Natural killer cell (primary cell): ENCODE measurements around the gene KRTAP5-1. TPM values are rescaled to one million over a fixed set of nuclear protein-coding genes. Genes with fewer than 3 reads are reported as not detected.

Experiments used
- ATAC-seq, 3 donors: fragments of 150-1000 bp in 2 of 3; fragments of 200-7000 bp in 1 of 3; cut with Tn5 transposase; 1 replicate in 1 of 3; 2 replicates in 2 of 3; pipeline ENCODE4 v1.10.0; 2021; ENCODE audit warnings: mild to moderate bottlenecking in 2 of 3, moderate library complexity in 2 of 3
- DNase-seq, 2 donors: peaks; one replicate each; pipeline versions ENCODE4 v3.0.0 to v3.0.0-alpha.2; 2013 to 2021; ENCODE audit warnings: mixed read lengths in 1 of 2
- H3K27ac ChIP-seq: one replicate; pipeline ENCODE4 v1.5.1; 2013; ENCODE audit warnings: mild to moderate bottlenecking, low read length
- H3K27me3 ChIP-seq: one replicate; pipeline ENCODE4 v1.6.1; 2013; ENCODE audit warnings: low read length; ENCODE audit not compliant: control insufficient read depth, insufficient read depth
- H3K36me3 ChIP-seq: one replicate; pipeline ENCODE4 v1.6.1; 2013; ENCODE audit warnings: low read length; ENCODE audit not compliant: control insufficient read depth, insufficient read depth
- H3K4me1 ChIP-seq: one replicate; pipeline ENCODE4 v1.6.1; 2013; ENCODE audit warnings: low read length; ENCODE audit not compliant: control insufficient read depth, insufficient read depth
- H3K4me3 ChIP-seq: one replicate; pipeline ENCODE4 v1.5.1; 2013; ENCODE audit warnings: low read length
- H3K9me3 ChIP-seq: one replicate; pipeline ENCODE4 v1.6.1; 2013; ENCODE audit warnings: low read length; ENCODE audit not compliant: control insufficient read depth, insufficient read depth
- H3K27ac Mint-ChIP-seq, 2 donors: one replicate each; pipeline ENCODE4 v1.8.0; 2022; ENCODE audit warnings: mild to moderate bottlenecking in 2 of 2, mixed read lengths in 2 of 2, moderate library complexity in 1 of 2
- H3K27me3 Mint-ChIP-seq, 2 donors: one replicate each; pipeline ENCODE4 v1.8.0; 2022; ENCODE audit warnings: low read depth in 2 of 2, mixed read lengths in 2 of 2
- H3K36me3 Mint-ChIP-seq: one replicate; pipeline ENCODE4 v1.8.0; 2022; ENCODE audit warnings: mixed read lengths
- H3K4me1 Mint-ChIP-seq, 2 donors: one replicate each; pipeline ENCODE4 v1.8.0; 2022; ENCODE audit warnings: mixed read lengths in 2 of 2
- H3K4me3 Mint-ChIP-seq: one replicate; pipeline ENCODE4 v1.8.0; 2022; ENCODE audit warnings: mild to moderate bottlenecking, moderate library complexity, mixed read lengths
- H3K9me3 Mint-ChIP-seq, 2 donors: one replicate each; pipeline ENCODE4 v1.8.0; 2022; ENCODE audit warnings: mixed read lengths in 2 of 2
- WGBS: methylation state at CpG from one replicate; pipeline ENCODE4 v1.1.7; 2013; ENCODE audit warnings: missing lambda C conversion rate; ENCODE audit not compliant: insufficient coverage; 5-methylcytosine and 5-hydroxymethylcytosine counted together
- intact Hi-C: fragments of 100-400 bp; cut with micrococcal nuclease; formaldehyde crosslinking; loops from one replicate; pipeline ENCODE4 v1.14.2; 2022
- total RNA-seq, 4 donors: library from RNA; stranded (reverse); fragments of 120-200 nt in 1 of 4; gene quantifications; one replicate each; pipeline versions ENCODE4 v1.2.3 to v1.2.4, GENCODE V29; 2013 to 2022
- TF ChIP-seq, protein P1 (sequence below): fragments of 200-600 bp; IDR thresholded peaks from one replicate; pipeline ENCODE4 v1.8.0; 2022; ENCODE audit warnings: antibody characterized with exemption

The KRTAP5-1 gene
- total RNA-seq, 3 donors from 2014 or later (not counting 1 experiment from before 2014, with no cell fraction given): not detected

DNA sequence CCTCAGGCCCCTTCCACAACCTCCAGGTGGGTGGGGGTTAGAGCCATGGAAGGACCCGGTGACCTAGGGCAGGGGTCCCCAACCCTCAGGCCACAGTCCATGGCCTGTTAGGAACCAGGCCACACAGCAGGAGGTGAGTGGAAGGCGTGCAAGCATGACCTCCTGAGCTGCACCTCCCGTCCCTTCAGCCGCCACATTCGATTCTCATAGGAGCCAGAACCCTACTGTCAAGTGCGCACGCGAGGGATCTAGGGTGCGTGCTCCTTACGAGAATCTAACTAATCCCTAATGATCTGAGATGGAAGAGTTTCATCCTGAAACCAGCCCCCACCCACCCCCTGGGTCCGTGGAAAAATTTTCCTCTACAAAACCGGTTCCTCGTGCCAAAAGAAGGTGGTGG lies 40.5 kb upstream of the KRTAP5-1 start:
- Histone ChIP-seq H3K4me1 (peaks cover 9% of the 10 kb centered on the region), H3K36me3 (no peaks in the 10 kb centered on the region), H3K4me3 (no peak overlapping the region), H3K9me3 (no peaks in the 10 kb centered on the region), H3K27me3 (peaks cover 7% of the 10 kb centered on the region), H3K27ac (no peak overlapping the region)
- TF ChIP-seq, protein P1, sequence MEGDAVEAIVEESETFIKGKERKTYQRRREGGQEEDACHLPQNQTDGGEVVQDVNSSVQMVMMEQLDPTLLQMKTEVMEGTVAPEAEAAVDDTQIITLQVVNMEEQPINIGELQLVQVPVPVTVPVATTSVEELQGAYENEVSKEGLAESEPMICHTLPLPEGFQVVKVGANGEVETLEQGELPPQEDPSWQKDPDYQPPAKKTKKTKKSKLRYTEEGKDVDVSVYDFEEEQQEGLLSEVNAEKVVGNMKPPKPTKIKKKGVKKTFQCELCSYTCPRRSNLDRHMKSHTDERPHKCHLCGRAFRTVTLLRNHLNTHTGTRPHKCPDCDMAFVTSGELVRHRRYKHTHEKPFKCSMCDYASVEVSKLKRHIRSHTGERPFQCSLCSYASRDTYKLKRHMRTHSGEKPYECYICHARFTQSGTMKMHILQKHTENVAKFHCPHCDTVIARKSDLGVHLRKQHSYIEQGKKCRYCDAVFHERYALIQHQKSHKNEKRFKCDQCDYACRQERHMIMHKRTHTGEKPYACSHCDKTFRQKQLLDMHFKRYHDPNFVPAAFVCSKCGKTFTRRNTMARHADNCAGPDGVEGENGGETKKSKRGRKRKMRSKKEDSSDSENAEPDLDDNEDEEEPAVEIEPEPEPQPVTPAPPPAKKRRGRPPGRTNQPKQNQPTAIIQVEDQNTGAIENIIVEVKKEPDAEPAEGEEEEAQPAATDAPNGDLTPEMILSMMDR: no peak
- H3K27me3 Mint-ChIP-seq: peaks cover 21 to 38% of the 10 kb centered on the region in 2 donors
- no peak for DNase-seq
- ATAC-seq: no peak
- WGBS: 87% methylated on average over 13 of the region's 13 CpGs
- no peak overlapping the region for H3K4me3 Mint-ChIP-seq
- intact Hi-C loops: loop anchor here (5.0 kb wide), 1 partner anchor 78 kb away; no protein-coding TSS in a partner anchor
- H3K27ac Mint-ChIP-seq: no peak overlapping the region
- H3K4me1 Mint-ChIP-seq: no peaks in the 10 kb centered on the region
- H3K36me3 Mint-ChIP-seq: no peaks in the 10 kb centered on the region
- H3K9me3 Mint-ChIP-seq: no peaks in the 10 kb centered on the region

DNA sequence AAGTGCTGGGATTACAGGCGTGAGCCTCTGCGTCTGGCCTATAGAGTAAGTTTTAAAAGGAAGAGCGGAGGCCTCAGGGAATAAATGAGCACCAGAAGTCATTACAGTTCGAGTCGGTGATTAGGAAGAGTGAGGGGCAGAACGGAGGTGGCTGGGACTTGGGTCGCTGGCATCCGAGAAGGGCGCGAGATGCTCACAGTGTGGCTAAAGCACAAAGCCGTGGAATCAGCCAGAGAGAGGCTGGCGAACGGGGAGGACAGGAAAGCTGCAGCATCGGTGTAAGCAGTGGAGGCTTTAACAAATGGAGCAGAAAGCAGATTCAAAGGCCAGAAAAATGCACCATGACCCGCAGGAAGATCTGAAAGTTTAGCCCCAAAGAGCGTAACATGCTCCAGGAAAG lies 39.5 kb upstream of the KRTAP5-1 start:
- Histone ChIP-seq H3K36me3 (no peaks in the 10 kb centered on the region), H3K27me3 (peaks cover 7% of the 10 kb centered on the region), H3K4me1 (peaks cover 9% of the 10 kb centered on the region), H3K27ac (no peak overlapping the region), H3K9me3 (no peaks in the 10 kb centered on the region), H3K4me3 (no peak overlapping the region)
- TF ChIP-seq, protein P1: no peak
- Mint-ChIP-seq H3K27ac (no peak overlapping the region), H3K27me3 (peaks cover 20 to 44% of the 10 kb centered on the region in 2 donors), H3K4me1 (peaks cover 0 to under 1% of the 10 kb centered on the region in 2 donors), H3K36me3 (no peaks in the 10 kb centered on the region), H3K9me3 (no peaks in the 10 kb centered on the region), H3K4me3 (no peak overlapping the region)
- WGBS: 87% methylated on average over 16 of the region's 16 CpGs
- DNase-seq (no peak), ATAC-seq (no peak)
- intact Hi-C loops: loop anchor here (5.0 kb wide), 1 partner anchor 77 kb away; no protein-coding TSS in a partner anchor

DNA sequence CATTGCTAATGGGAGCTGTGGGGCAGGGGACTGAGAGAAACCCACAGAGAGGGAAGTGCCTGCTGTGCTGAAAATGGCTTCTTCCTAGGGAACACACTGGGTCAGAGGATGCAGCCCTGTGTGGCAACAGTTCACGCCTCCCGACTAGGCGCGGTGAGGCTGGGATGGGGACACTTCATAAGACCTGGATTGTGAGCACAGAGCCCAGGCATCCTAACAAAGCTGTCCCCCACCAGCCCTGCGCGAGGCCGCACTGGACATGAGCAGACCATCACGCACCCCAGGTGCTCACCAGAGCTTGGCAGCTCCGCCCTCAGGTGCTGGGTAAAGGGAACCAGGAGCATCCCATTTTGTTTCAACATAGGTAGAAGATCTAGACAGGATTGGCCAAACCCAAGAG lies 38.6 kb upstream of the KRTAP5-1 start:
- intact Hi-C loops: no loop called here
- H3K9me3 ChIP-seq: no peaks in the 10 kb centered on the region
- TF ChIP-seq, protein P1: no peak

DNA sequence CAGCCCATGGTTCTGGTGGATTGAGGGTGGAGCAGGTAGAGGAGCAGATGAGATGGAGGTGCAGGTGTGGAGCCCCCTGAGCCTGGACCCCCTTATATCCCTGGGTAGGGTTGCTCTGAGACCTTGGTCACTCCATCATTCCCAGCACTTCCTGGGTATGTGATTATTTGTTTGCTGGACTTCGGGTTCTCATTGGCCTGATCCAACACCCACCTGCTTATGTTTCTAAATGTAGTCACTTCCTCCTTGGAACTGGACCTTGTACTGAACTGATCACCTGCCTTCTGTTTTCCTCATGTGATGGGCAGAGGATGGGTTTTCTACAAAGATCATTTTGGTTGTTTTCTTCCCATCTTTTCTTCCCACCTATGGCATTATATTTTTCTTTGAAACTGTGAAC lies 37.0 kb upstream of the KRTAP5-1 start, which contains the start of gene KRTAP5-4:
KRTAP5-4 (minus strand) TSS at position 53 of the 400 bp plus-strand sequence; CDS start at position 8, 45 bp downstream.
- DNase-seq: no peak
- no peak for ATAC-seq
- WGBS: no CpG with 5 or more reads among the region's 1 CpG
- no peak within 1 kb of the TSS for H3K27ac ChIP-seq
- no peaks in the 10 kb centered on the region for H3K4me1 ChIP-seq
- no peak within 1 kb of the TSS for H3K4me3 ChIP-seq
- no peaks in the 10 kb centered on the region for H3K9me3 ChIP-seq
- H3K36me3 ChIP-seq: no peaks in the 10 kb centered on the region
- H3K27me3 ChIP-seq: no peaks in the 10 kb centered on the region
- Mint-ChIP-seq H3K4me1 (peaks cover 0 to 5% of the 10 kb centered on the region in 2 donors), H3K27me3 (peaks cover 20 to 44% of the 10 kb centered on the region in 2 donors), H3K9me3 (no peaks in the 10 kb centered on the region), H3K4me3 (no peak within 1 kb of the TSS), H3K36me3 (no peaks in the 10 kb centered on the region), H3K27ac (no peak within 1 kb of the TSS)
- intact Hi-C loops: no loop called here
- TF ChIP-seq, protein P1: no peak

More for the DNA sequence above, 38.6 kb upstream of the KRTAP5-1 start:
- H3K9me3 Mint-ChIP-seq: no peaks in the 10 kb centered on the region
- WGBS: 90% methylated on average over 9 of the region's 9 CpGs
- peaks cover 2% of the 10 kb centered on the region for H3K4me1 ChIP-seq
- no peak overlapping the region for H3K27ac ChIP-seq
- no peaks in the 10 kb centered on the region for H3K27me3 ChIP-seq
- H3K27ac Mint-ChIP-seq: no peak overlapping the region
- no peak for ATAC-seq
- no peak for DNase-seq
- no peak overlapping the region for H3K4me3 ChIP-seq
- peaks cover 0 to 5% of the 10 kb centered on the region in 2 donors for H3K4me1 Mint-ChIP-seq
- H3K36me3 ChIP-seq: no peaks in the 10 kb centered on the region
- H3K4me3 Mint-ChIP-seq: no peak overlapping the region
- H3K36me3 Mint-ChIP-seq: no peaks in the 10 kb centered on the region
- H3K27me3 Mint-ChIP-seq: peaks cover 17 to 42% of the 10 kb centered on the region in 2 donors
